ENCODE data around the gene P2RY2.

Gene P2RY2

GRCh38 chr11:73221451-73221850, 3.4 kb downstream of the P2RY2 start:
- no peaks in the 10 kb centered on the region for H3K4me1 ChIP-seq (ENCODE audit: control insufficient read depth, insufficient read depth, low read length)
- H3K36me3 ChIP-seq (ENCODE audit: control insufficient read depth, insufficient read depth, low read length): no peaks in the 10 kb centered on the region
- H3K27me3 ChIP-seq (ENCODE audit: control insufficient read depth, insufficient read depth, low read length): peaks cover 39% of the 10 kb centered on the region
- H3K27ac ChIP-seq (ENCODE audit: low read depth, low read length): no peak overlapping the region
- no peak overlapping the region for H3K9ac ChIP-seq (ENCODE audit: low read depth, low read length)
- no peaks in the 10 kb centered on the region for H3K9me3 ChIP-seq (ENCODE audit: control insufficient read depth, insufficient read depth, low read length)
- H3K4me3 ChIP-seq (ENCODE audit: low read depth, low read length): no peak overlapping the region

GRCh38 chr11:73221996-73222395, 3.9 kb downstream of the P2RY2 start:
- no peak overlapping the region for H3K27ac ChIP-seq (ENCODE audit: low read depth, low read length)
- peaks cover 33% of the 10 kb centered on the region for H3K27me3 ChIP-seq (ENCODE audit: control insufficient read depth, insufficient read depth, low read length)
- H3K9ac ChIP-seq (ENCODE audit: low read depth, low read length): no peak overlapping the region

DNA sequence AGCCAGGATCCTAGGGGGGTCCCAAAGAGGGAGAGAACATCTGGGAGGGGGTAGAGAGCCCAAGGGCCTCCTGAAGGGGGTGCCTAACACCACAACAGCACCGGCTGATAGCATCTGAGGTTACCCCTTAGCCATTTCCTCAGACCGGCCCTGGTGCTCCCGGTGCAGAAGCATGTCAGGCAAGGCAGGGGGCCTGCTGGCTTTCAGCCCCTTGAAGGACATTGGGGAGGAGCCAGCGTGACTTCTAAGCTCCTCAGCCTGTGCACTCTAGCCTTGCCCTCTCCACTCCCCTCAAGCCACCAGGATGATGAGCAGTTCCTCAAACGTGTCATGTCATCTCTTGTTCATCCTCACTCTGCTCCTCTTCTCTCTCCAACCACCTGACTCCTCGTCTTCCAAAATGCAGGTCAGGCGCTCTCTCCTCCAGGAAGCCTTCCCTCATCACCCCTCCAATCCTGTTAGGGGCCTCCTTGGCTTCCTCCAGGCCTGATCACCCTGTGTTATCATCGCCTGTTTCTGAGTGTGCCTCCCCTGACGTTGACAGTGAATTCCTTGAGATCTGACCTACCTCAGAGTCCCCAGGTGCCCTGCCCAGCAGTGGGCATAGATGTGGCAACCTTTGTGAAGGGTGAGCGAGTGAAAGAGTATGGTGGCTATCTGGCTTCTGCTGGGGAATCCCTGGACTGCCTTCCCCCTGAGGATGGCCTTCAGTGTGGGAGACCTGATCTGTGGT, 6.1 kb downstream of the P2RY2 start:
- H3K4me3 ChIP-seq (ENCODE audit: low read depth, low read length): no peak overlapping the region
- H3K4me1 ChIP-seq (ENCODE audit: control insufficient read depth, insufficient read depth, low read length): peaks cover 11% of the 10 kb centered on the region
- H3K9ac ChIP-seq (ENCODE audit: low read depth, low read length): no peak overlapping the region
- H3K36me3 ChIP-seq (ENCODE audit: control insufficient read depth, insufficient read depth, low read length): no peaks in the 10 kb centered on the region
- no peaks in the 10 kb centered on the region for H3K9me3 ChIP-seq (ENCODE audit: control insufficient read depth, insufficient read depth, low read length)
- peaks cover 12% of the 10 kb centered on the region for H3K27me3 ChIP-seq (ENCODE audit: control insufficient read depth, insufficient read depth, low read length)
- no peak overlapping the region for H3K27ac ChIP-seq (ENCODE audit: low read depth, low read length)

More at GRCh38 chr11:73221996-73222395, 3.9 kb downstream of the P2RY2 start:
- Histone ChIP-seq H3K4me3 (ENCODE audit: low read depth, low read length) (no peak overlapping the region), H3K9me3 (ENCODE audit: control insufficient read depth, insufficient read depth, low read length) (no peaks in the 10 kb centered on the region), H3K4me1 (ENCODE audit: control insufficient read depth, insufficient read depth, low read length) (no peaks in the 10 kb centered on the region), H3K36me3 (ENCODE audit: control insufficient read depth, insufficient read depth, low read length) (no peaks in the 10 kb centered on the region)

GRCh38 chr11:73225001-73225686, 7.1 kb downstream of the P2RY2 start:
- Histone ChIP-seq H3K4me3 (ENCODE audit: low read depth, low read length) (no peak overlapping the region), H3K27ac (ENCODE audit: low read depth, low read length) (no peak overlapping the region), H3K9me3 (ENCODE audit: control insufficient read depth, insufficient read depth, low read length) (no peaks in the 10 kb centered on the region), H3K27me3 (ENCODE audit: control insufficient read depth, insufficient read depth, low read length) (peaks cover 5% of the 10 kb centered on the region; the same call in 1 of the 2 replicates), H3K4me1 (ENCODE audit: control insufficient read depth, insufficient read depth, low read length) (peaks cover 11% of the 10 kb centered on the region), H3K9ac (ENCODE audit: low read depth, low read length) (no peak overlapping the region), H3K36me3 (ENCODE audit: control insufficient read depth, insufficient read depth, low read length) (no peaks in the 10 kb centered on the region)

DNA sequence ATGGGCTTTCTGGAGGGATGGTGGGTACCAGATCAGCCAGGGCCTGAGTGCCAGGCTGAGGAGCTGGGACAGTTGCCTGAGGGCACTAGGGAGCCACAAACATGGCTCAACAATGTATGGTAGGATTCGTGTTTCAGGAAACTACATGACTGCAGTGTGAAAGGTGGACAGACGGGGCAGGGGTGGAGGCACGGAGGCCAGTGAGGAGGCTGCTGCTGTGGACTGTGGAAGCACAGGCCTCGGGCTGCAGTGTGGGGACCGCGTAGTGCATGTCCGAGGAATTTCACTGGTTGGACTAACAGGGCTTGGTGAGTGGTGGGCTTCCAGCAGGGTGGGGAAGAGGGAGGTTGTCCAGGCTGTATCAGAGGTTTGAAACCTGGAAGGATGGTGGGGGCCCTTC, 7.8 kb downstream of the P2RY2 start:
- Histone ChIP-seq H3K9me3 (ENCODE audit: control insufficient read depth, insufficient read depth, low read length) (no peaks in the 10 kb centered on the region), H3K9ac (ENCODE audit: low read depth, low read length) (no peak overlapping the region), H3K4me3 (ENCODE audit: low read depth, low read length) (no peak overlapping the region), H3K4me1 (ENCODE audit: control insufficient read depth, insufficient read depth, low read length) (peaks cover 11% of the 10 kb centered on the region), H3K27me3 (ENCODE audit: control insufficient read depth, insufficient read depth, low read length) (no peaks in the 10 kb centered on the region; the same call in 1 of the 2 replicates), H3K27ac (ENCODE audit: low read depth, low read length) (no peak overlapping the region), H3K36me3 (ENCODE audit: control insufficient read depth, insufficient read depth, low read length) (no peaks in the 10 kb centered on the region)

- Histone ChIP-seq H3K9me3 (ENCODE audit: control insufficient read depth, insufficient read depth, low read length) (no peaks in the 10 kb centered on the region), H3K4me3 (ENCODE audit: low read depth, low read length) (no peak overlapping the region), H3K27me3 (ENCODE audit: control insufficient read depth, insufficient read depth, low read length) (no peaks in the 10 kb centered on the region), H3K4me1 (ENCODE audit: control insufficient read depth, insufficient read depth, low read length) (peaks cover 11% of the 10 kb centered on the region), H3K27ac (ENCODE audit: low read depth, low read length) (no peak overlapping the region), H3K36me3 (ENCODE audit: control insufficient read depth, insufficient read depth, low read length) (no peaks in the 10 kb centered on the region), H3K9ac (ENCODE audit: low read depth, low read length) (no peak overlapping the region)
Measured at GRCh38 chr11:73226297-73227006, 8.4 kb downstream of the P2RY2 start.

DNA sequence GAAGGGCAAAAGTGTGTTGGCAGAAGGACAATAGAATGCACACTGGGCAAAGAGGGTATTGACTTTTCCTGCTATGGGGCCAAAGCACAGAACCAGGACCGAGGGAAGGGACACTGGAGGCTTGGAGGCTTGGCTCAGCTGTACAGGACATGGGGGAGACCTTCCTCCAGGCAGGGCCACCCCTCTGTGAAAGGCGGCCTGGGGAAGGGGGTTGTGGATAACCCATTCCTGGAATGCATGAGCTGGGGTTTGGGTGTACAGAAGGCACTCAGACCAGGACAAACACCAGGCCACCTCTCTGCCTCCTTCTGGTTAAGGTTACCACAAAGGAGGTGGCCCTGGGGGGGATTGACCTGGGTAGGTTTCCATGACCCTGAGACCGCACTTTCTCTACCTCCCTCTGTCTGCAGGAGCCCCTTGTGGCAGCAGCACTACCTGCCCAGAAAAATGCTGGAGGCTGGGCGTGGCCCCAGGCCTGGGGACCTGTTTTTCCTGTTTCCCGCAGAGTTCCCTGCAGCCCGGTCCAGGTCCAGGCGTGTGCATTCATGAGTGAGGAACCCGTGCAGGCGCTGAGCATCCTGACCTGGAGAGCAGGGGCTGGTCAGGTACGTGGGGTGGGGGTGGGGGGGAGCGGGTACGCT, 9.6 kb downstream of the P2RY2 start:
- H3K4me1 ChIP-seq (ENCODE audit: control insufficient read depth, insufficient read depth, low read length): peaks cover 11% of the 10 kb centered on the region
- H3K9ac ChIP-seq (ENCODE audit: low read depth, low read length): no peak overlapping the region
- H3K36me3 ChIP-seq (ENCODE audit: control insufficient read depth, insufficient read depth, low read length): no peaks in the 10 kb centered on the region
- no peaks in the 10 kb centered on the region for H3K27me3 ChIP-seq (ENCODE audit: control insufficient read depth, insufficient read depth, low read length)
- H3K4me3 ChIP-seq (ENCODE audit: low read depth, low read length): no peak overlapping the region
- H3K9me3 ChIP-seq (ENCODE audit: control insufficient read depth, insufficient read depth, low read length): no peaks in the 10 kb centered on the region
- no peak overlapping the region for H3K27ac ChIP-seq (ENCODE audit: low read depth, low read length)

- Histone ChIP-seq H3K27me3 (ENCODE audit: control insufficient read depth, insufficient read depth, low read length) (no peaks in the 10 kb centered on the region), H3K4me3 (ENCODE audit: low read depth, low read length) (no peak overlapping the region), H3K9ac (ENCODE audit: low read depth, low read length) (no peak overlapping the region), H3K9me3 (ENCODE audit: control insufficient read depth, insufficient read depth, low read length) (no peaks in the 10 kb centered on the region), H3K36me3 (ENCODE audit: control insufficient read depth, insufficient read depth, low read length) (no peaks in the 10 kb centered on the region), H3K4me1 (ENCODE audit: control insufficient read depth, insufficient read depth, low read length) (peaks cover 11% of the 10 kb centered on the region), H3K27ac (ENCODE audit: low read depth, low read length) (no peak overlapping the region)
Measured at GRCh38 chr11:73228268-73229134, 10.4 kb downstream of the P2RY2 start.

DNA sequence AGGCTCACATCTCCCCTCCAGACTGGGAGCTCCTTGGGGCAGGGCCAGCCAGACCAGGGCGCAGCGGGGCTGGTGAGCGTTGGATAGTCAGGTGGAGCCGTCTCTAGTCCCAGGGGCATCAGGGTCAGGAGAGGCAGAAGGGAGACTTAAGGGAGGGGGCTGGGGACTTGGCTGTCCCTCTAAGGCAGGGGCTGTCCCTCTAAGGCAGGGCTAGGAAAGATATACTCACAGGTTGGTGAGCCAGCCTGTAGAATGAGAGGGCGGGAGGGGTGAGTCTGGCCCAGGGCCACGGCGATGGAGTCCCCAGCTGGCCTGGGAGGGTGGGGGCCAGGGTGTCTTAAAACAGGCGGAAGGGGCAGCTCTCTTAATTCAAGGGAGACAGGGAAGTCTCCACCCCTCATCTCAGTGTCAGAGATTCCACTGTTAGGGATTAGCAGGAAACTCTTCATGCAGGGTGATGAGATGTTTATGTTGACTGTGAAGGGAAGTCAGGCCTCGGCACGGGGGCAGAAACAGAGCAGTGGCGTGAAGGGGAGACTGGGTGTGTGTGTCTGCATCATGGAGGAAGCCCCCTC, 11.3 kb downstream of the P2RY2 start:
- Histone ChIP-seq H3K9me3 (ENCODE audit: control insufficient read depth, insufficient read depth, low read length) (no peaks in the 10 kb centered on the region), H3K4me3 (ENCODE audit: low read depth, low read length) (no peak overlapping the region), H3K36me3 (ENCODE audit: control insufficient read depth, insufficient read depth, low read length) (no peaks in the 10 kb centered on the region), H3K9ac (ENCODE audit: low read depth, low read length) (no peak overlapping the region), H3K27ac (ENCODE audit: low read depth, low read length) (no peak overlapping the region), H3K4me1 (ENCODE audit: control insufficient read depth, insufficient read depth, low read length) (peaks cover 11% of the 10 kb centered on the region), H3K27me3 (ENCODE audit: control insufficient read depth, insufficient read depth, low read length) (no peaks in the 10 kb centered on the region)

Data from HUES48 (cell line).